Cardiac fibroblast (primary cell): ENCODE results near the gene KIAA0232.

Experiments used
- DNase-seq, 2 donors: peaks; one replicate each; pipeline versions ENCODE4 v3.0.0 to v3.0.0-alpha.2; 2010; ENCODE audit warnings: low read depth in 2 of 2
- H3K4me3 ChIP-seq, 2 donors: replicated peaks in 1 of 2; 1 replicate in 1 of 2; 2 replicates in 1 of 2; pipeline ENCODE4 v1.5.1; 2011; ENCODE audit warnings: low read depth in 2 of 2, low read length in 2 of 2, mild to moderate bottlenecking in 2 of 2, moderate library complexity in 1 of 2
- TF ChIP-seq, protein P1 (sequence below): IDR thresholded peaks from one replicate; pipeline ENCODE4 v1.5.1; 2011; ENCODE audit warnings: low read depth, mild to moderate bottlenecking, low read length, inconsistent platforms

The KIAA0232 gene

DNA sequence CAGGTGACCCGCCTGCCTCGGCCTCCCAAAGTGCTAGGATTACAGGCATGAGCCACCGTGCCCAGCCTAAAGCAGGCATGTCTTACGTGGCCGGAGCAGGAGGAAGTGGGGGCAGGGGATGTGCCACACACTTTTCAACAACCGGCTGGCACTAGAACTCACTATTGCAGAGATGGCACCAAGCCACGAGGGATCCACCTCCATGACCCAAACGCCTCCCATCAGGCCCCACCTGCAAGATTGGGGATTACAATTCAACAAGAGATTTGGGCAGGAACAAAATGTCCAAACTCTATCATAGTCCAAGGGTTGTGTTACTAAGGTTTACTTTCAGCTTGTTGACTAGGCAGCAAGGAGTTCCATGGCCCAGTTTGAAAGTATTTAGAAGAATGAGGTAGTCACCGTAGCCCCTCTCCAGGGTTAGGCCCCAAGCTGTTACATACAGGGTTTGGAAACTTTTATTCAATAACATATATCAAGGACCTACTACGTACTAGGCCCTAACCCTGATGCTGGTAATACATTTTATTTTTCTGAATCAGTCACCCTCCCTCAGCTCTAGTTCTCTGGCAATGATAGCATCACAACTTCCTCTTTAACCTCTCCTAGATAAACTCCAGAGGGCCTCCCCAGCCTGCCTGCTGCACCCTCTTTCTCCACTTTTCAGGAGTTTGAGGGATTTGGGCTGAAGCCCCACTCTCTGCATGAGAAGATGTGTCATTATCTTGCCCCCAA lies 109.1 kb downstream of the KIAA0232 start:
- TF ChIP-seq, protein P1, sequence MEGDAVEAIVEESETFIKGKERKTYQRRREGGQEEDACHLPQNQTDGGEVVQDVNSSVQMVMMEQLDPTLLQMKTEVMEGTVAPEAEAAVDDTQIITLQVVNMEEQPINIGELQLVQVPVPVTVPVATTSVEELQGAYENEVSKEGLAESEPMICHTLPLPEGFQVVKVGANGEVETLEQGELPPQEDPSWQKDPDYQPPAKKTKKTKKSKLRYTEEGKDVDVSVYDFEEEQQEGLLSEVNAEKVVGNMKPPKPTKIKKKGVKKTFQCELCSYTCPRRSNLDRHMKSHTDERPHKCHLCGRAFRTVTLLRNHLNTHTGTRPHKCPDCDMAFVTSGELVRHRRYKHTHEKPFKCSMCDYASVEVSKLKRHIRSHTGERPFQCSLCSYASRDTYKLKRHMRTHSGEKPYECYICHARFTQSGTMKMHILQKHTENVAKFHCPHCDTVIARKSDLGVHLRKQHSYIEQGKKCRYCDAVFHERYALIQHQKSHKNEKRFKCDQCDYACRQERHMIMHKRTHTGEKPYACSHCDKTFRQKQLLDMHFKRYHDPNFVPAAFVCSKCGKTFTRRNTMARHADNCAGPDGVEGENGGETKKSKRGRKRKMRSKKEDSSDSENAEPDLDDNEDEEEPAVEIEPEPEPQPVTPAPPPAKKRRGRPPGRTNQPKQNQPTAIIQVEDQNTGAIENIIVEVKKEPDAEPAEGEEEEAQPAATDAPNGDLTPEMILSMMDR = no peak
- peak; percentile 38 to 45 for DNase-seq
- no peak overlapping the region for H3K4me3 ChIP-seq

DNA sequence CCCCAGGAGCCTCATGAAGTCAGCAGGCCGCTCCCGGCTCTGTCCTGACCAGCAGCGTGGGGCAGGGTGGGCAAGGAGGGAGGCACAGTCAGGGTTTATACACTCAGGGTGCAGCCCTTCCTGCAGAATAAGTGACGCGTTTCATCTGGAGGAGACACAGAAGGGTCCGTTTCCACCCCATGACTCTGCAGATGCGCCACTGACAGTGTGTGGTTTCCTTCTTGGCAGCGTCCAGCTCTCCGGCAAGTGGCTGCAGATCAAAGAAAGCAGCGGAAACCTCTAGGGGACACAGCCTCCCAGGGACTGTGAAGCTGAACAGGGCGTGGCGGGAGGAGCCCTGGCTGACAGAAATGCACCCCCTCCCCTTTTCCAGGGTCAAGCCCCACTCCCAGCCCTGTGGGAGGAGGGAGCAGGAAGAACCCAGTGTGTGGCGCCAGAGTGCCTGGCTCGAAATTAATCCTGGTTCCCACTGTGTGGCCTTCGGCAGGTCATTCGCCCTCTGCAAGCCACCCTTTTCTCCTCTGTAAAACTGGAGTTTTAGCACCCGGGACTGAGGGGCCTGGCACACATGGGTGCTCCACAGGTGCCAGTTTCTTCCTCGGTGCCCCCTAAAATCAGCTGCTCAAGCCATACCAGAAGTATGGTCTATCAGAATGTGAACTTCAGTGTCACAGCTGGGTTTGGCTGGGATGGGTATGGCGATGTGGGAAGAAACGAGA lies 109.8 kb downstream of the KIAA0232 start:
- H3K4me3 ChIP-seq = no peak overlapping the region
- TF ChIP-seq, protein P1 = no peak
- peak; percentile 61 to 65 for DNase-seq

DNA sequence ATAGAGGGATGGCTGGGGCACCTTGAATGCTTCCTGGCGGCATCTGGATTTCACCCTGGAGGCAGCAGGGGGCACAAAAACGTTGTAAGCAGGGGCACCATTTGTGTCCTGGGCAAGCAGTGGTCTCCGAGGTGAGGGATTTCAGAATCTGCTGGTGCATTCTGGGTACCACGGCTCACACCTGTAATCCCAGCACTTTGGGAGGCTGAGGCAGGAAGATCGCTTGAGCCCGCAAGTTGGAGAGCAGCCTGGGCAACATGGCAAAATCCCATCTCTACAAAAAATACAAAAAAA lies 110.3 kb downstream of the KIAA0232 start:
- DNase-seq = no peak
- TF ChIP-seq, protein P1 = no peak
- no peak overlapping the region for H3K4me3 ChIP-seq

DNA sequence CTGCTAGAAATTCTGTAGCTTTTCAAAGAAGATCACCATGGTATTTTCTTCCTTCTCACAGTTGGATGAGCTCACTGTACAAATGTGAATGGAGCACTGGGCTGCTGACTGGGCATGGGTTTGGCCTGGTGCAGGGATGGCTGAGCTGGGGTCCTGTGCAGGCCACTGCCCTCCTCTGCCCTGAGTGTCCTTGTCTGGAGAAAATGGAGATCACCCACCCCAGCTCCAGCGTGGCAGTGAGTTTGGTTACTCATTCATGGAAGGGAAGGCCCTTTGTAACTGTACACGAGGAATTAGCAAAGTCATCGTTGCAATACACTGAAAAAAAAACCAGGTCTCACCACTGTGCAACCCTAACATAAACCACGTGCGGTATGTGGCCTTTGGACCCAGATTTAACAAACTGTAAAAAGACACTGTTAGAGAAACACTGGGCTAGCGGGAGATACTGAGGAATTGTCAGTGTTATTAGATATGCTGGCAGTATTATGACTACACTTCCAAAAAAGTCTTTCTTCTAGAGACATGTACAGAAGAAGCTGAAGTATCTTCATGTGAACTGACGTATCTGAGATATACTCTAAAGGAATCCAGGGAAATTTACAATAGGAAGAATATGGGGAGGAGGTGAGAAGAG lies 111.0 kb downstream of the KIAA0232 start:
- H3K4me3 ChIP-seq = no peak overlapping the region
- peak in 1 of 2 donors; percentile 28 for DNase-seq
- TF ChIP-seq, protein P1 = no peak

DNA sequence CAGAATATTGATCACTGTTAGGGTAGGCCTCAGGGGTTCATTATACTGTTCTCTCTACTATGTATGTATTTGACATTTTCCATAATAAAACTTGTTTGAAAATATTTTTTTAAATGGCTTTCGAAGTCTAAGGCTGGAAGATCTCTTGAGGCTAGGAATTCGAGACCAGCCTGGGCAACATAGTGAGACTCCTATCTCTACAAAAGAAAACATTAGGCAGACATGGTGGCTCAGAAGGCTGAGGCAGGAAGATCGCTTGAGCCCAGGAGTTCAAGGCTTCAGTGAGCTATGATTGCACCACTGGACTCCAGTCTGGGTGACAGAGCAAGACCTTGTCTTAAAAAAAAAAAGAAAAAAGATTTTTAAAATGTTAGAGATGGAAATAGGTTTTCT lies 111.6 kb downstream of the KIAA0232 start:
- no peak for DNase-seq
- TF ChIP-seq, protein P1 = no peak
- no peak overlapping the region for H3K4me3 ChIP-seq

DNA sequence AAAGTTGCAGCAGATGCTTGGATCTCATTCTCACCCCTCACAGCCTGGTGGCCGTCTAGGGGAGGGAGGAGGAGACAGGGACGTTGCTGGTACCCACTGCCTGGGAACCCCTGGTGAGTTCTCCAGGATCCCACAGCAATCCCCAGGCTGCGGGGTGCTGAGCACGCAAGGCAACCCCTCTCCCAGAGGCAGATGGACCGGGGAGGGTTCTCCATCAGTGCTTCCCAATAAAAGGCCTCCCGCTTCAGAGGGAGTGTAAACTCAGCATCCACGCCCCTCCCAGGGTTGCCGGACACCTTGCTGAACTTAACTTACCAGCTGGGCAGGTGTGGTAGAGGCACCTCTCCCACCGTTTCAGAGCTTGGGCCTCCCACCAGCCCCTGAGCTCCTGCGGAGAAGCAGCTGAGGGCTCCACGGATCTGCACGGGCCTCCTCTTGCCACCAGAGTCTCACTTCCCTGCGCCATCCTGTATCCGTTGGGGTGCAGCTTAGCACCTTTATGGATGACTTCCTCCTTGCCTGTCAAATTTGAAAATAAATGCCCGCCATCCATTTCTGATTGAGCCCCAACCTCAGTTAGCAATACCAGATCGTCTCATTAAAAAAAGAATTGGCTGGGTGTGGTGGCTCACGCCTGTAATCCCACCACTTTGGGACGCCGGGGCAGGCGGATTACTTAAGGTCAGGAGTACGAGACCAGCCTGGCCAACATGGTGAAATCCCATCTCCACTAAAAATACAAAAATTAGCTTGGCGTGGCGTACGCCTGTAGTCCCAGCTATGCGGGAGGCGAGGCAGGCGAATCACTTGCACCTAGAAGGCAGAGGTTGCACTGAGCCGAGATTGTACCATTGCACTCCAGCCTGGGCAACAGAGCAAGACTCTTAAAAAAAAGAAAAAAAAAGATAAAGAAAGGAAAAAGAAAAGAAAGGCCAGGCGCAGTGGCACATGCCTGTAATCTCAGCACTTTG lies 112.3 kb downstream of the KIAA0232 start:
- TF ChIP-seq, protein P1 = no peak
- DNase-seq = no peak

More for the DNA sequence above, 112.3 kb downstream of the KIAA0232 start:
- H3K4me3 ChIP-seq = no peak overlapping the region
